Gastroesophageal sphincter (tissue), 4 donors: Measurements from ENCODE around the gene CSF2RB. TPM values are rescaled to one million over a fixed set of nuclear protein-coding genes. Genes with fewer than 3 reads are reported as not detected.

ENCODE experiments used
- ATAC-seq: fragments of 150-250 bp; one replicate; pipeline ENCODE4 v1.9.1; 2016; ENCODE audit warnings: mild to moderate bottlenecking, moderate library complexity
- H3K27ac ChIP-seq, 4 donors: fragments of 200-600 bp; sonication (generic) in 3 of 4; 1 replicate in 3 of 4; 2 replicates in 1 of 4; pipeline ENCODE4 v1.5.1; 2016 to 2019
- H3K27me3 ChIP-seq: fragments of 200-600 bp; sonication (generic); one replicate; pipeline ENCODE4 v1.5.1; 2019
- H3K36me3 ChIP-seq, 2 donors: fragments of 200-600 bp; sonication (generic); one replicate each; pipeline ENCODE4 v1.5.1; 2019; ENCODE audit warnings: control low read depth in 1 of 2
- H3K4me1 ChIP-seq, 3 donors: fragments of 200-600 bp; sonication (generic); 1 replicate in 2 of 3; 2 replicates in 1 of 3; pipeline ENCODE4 v1.5.1; 2016 to 2019; ENCODE audit warnings: control low read depth in 2 of 3
- H3K4me3 ChIP-seq, 2 donors: fragments of 200-600 bp; sonication (generic); one replicate each; pipeline ENCODE4 v1.5.1; 2019; ENCODE audit warnings: mild to moderate bottlenecking in 1 of 2, moderate library complexity in 1 of 2
- H3K9me3 ChIP-seq, 3 donors: fragments of 200-600 bp; sonication (generic); one replicate each; pipeline ENCODE4 v1.5.1; 2017 to 2019; ENCODE audit warnings: control low read depth in 2 of 3
- CTCF ChIP-seq, 4 experiments: fragments of 200-600 bp in 2 of 4; fragments of 450-650 bp in 2 of 4; sonication (generic) in 1 of 4; IDR thresholded peaks; one replicate each; pipeline ENCODE4 v1.5.1; 2017 to 2019; ENCODE audit warnings: antibody characterized with exemption in 4 of 4, mild to moderate bottlenecking in 2 of 4, moderate library complexity in 2 of 4
- EP300 ChIP-seq: sonication (generic); formaldehyde crosslinking; IDR thresholded peaks from one replicate; pipeline ENCODE4 v1.6.1; 2017; ENCODE audit warnings: antibody characterized with exemption, mild to moderate bottlenecking
- POLR2A ChIP-seq, 2 donors: fragments of 450-650 bp; IDR thresholded peaks; one replicate each; pipeline ENCODE4 v1.6.1; 2017; ENCODE audit warnings: antibody characterized with exemption in 2 of 2, mild to moderate bottlenecking in 2 of 2, moderate library complexity in 1 of 2
- POLR2AphosphoS5 ChIP-seq: sonication (generic); formaldehyde crosslinking; IDR thresholded peaks from one replicate; pipeline ENCODE4 v1.6.1; 2017; ENCODE audit warnings: antibody characterized with exemption
- WGBS, 2 donors: methylation state at CpG; one replicate each; pipeline ENCODE4 v1.1.5; 2018; ENCODE audit warnings: low coverage in 1 of 2; 5-methylcytosine and 5-hydroxymethylcytosine counted together
- total RNA-seq, 4 donors: library from RNA; depleted of rRNA; stranded (reverse); fragments of >200 nt; gene quantifications; one replicate each; pipeline ENCODE4 v1.1.0, GENCODE V29; 2016

CSF2RB gene
- total RNA-seq, 4 donors from 2014 or later = 1.4 to 12.0 (median 4.0) TPM

GRCh38 chr22:36925388-36926290 is 12.2 kb downstream of the CSF2RB start:
- H3K9me3 ChIP-seq = no peaks in the 10 kb centered on the region
- H3K4me3 ChIP-seq = no peak overlapping the region
- H3K27me3 ChIP-seq = peaks cover 84% of the 10 kb centered on the region
- H3K4me1 ChIP-seq = peaks cover 0 to 11% (median 0%) of the 10 kb centered on the region in 3 donors
- 82 to 87% methylated on average over 6 to 11 of the region's 19 CpGs for WGBS, 2 donors
- H3K27ac ChIP-seq = no peak overlapping the region
- H3K36me3 ChIP-seq = no peaks in the 10 kb centered on the region
- TF ChIP-seq POLR2AphosphoS5 (no peak), CTCF (IDR thresholded peaks at IDR 0.05) (no peak), POLR2A (IDR thresholded peaks at IDR 0.05) (no peak), EP300 (no peak)
- no peak for ATAC-seq

GRCh38 chr22:36926309-36926708 is 12.9 kb downstream of the CSF2RB start:
- no peaks in the 10 kb centered on the region for H3K36me3 ChIP-seq
- no peak overlapping the region for H3K27ac ChIP-seq
- 80 to 92% methylated on average over 2 to 6 of the region's 6 CpGs for WGBS, 2 donors
- TF ChIP-seq POLR2A (IDR thresholded peaks at IDR 0.05) (no peak), POLR2AphosphoS5 (no peak), CTCF (IDR thresholded peaks at IDR 0.05) (no peak), EP300 (no peak)
- H3K4me1 ChIP-seq = peaks cover 0 to 11% (median 0%) of the 10 kb centered on the region in 3 donors
- no peaks in the 10 kb centered on the region for H3K9me3 ChIP-seq
- no peak overlapping the region for H3K4me3 ChIP-seq
- H3K27me3 ChIP-seq = peaks cover 83% of the 10 kb centered on the region
- no peak for ATAC-seq

GRCh38 chr22:36926721-36927435 is 13.4 kb downstream of the CSF2RB start:
- H3K27ac ChIP-seq = no peak overlapping the region
- ATAC-seq = no peak
- TF ChIP-seq POLR2A (IDR thresholded peaks at IDR 0.05) (no peak), EP300 (no peak), POLR2AphosphoS5 (no peak), CTCF (IDR thresholded peaks at IDR 0.05) (no peak)
- H3K4me1 ChIP-seq = peaks cover 0 to 7% (median 0%) of the 10 kb centered on the region in 3 donors
- H3K27me3 ChIP-seq = peaks cover 77% of the 10 kb centered on the region
- H3K9me3 ChIP-seq = no peaks in the 10 kb centered on the region
- H3K36me3 ChIP-seq = no peaks in the 10 kb centered on the region
- no peak overlapping the region for H3K4me3 ChIP-seq
- WGBS, 2 donors = 77 to 97% methylated on average over 4 to 6 of the region's 14 CpGs

GRCh38 chr22:36927671-36928070 is 14.2 kb downstream of the CSF2RB start:
- no peak for TF ChIP-seq POLR2AphosphoS5
- TF ChIP-seq CTCF (IDR thresholded peaks at IDR 0.05) = no peak
- no peak for TF ChIP-seq POLR2A (IDR thresholded peaks at IDR 0.05)
- no peak for TF ChIP-seq EP300
- Histone ChIP-seq H3K27me3 (peaks cover 69% of the 10 kb centered on the region), H3K36me3 (peaks cover 0 to 1% of the 10 kb centered on the region in 2 donors), H3K27ac (no peak overlapping the region), H3K9me3 (no peaks in the 10 kb centered on the region), H3K4me1 (no peaks in the 10 kb centered on the region), H3K4me3 (no peak overlapping the region)
- WGBS, 2 donors = 69 to 88% methylated on average over 3 of the region's 3 CpGs
- no peak for ATAC-seq
